SK-N-SH (cell line): ENCODE measurements around the gene DGCR8. TPM values are rescaled to one million over a fixed set of nuclear protein-coding genes. Genes with fewer than 3 reads are reported as not detected.

Experiments used
- CTCF ChIA-PET: fragments of 300-600, 350-600 bp; formaldehyde crosslinking; extraction: SDS; loops from one replicate; lab custom pipeline; 2021; lab: Yijun Ruan, JAX
- POLR2A ChIA-PET: fragments of 350-600 bp; sonication (Branson Sonifier 250); formaldehyde crosslinking; extraction: SDS; loops from one replicate; lab custom pipeline; 2020; ENCODE audit warnings: antibody characterized with exemption, inconsistent platforms; lab: Yijun Ruan, JAX
- DNase-seq: peaks from one replicate; pipeline ENCODE4 v3.0.0; 2012
- H2AFZ ChIP-seq: fragments of 200-600 bp; sonication (generic); 2 replicates; pipeline ENCODE4 v1.8.1; 2016; ENCODE audit warnings: antibody characterized with exemption, mild to moderate bottlenecking, low read depth
- H3F3A ChIP-seq: fragments of 200-600 bp; sonication (generic); replicated peaks from 2 replicates; pipeline ENCODE3; 2016; ENCODE audit warnings: antibody characterized with exemption, mild to moderate bottlenecking; ENCODE audit not compliant: insufficient read depth
- H3K27ac ChIP-seq, 2 experiments: fragments of 200-500 bp in 1 of 2; fragments of 200-600 bp in 1 of 2; sonication (Bioruptor generic) in 1 of 2; sonication (generic), shearing (Covaris generic) in 1 of 2; 2 replicates each; pipeline versions ENCODE4 v1.5.1 to v1.6.1; 2014 to 2016; ENCODE audit warnings: low read depth in 2 of 2, inconsistent platforms in 1 of 2, low read length in 1 of 2, mild to moderate bottlenecking in 1 of 2, mixed read lengths in 1 of 2
- H3K27me3 ChIP-seq: fragments of 200-600 bp; sonication (generic), shearing (Covaris generic); 2 replicates; pipeline ENCODE4 v1.6.1; 2016; ENCODE audit warnings: mixed run types; ENCODE audit not compliant: insufficient read depth
- H3K36me3 ChIP-seq, 2 experiments: fragments of 200-500 bp in 1 of 2; fragments of 200-600 bp in 1 of 2; sonication (Bioruptor generic) in 1 of 2; sonication (generic) in 1 of 2; replicated peaks in 1 of 2; 2 replicates each; pipeline versions ENCODE3 to v1.5.1; 2014 to 2016; ENCODE audit warnings: low read length in 1 of 2, mild to moderate bottlenecking in 1 of 2; ENCODE audit not compliant: insufficient read depth in 2 of 2, control insufficient read depth in 1 of 2
- H3K4me1 ChIP-seq, 2 experiments: fragments of 200-500 bp in 1 of 2; fragments of 200-600 bp in 1 of 2; sonication (Bioruptor generic) in 1 of 2; sonication (generic), shearing (Covaris generic) in 1 of 2; 2 replicates each; pipeline versions ENCODE4 v1.5.1 to v1.6.1; 2014 to 2016; ENCODE audit warnings: low read depth in 1 of 2, low read length in 1 of 2, mixed run types in 1 of 2; ENCODE audit not compliant: insufficient read depth in 2 of 2, control insufficient read depth in 1 of 2
- H3K4me2 ChIP-seq: fragments of 200-600 bp; sonication (generic), shearing (Covaris generic); 2 replicates; pipeline ENCODE4 v1.6.1; 2017; ENCODE audit warnings: mixed run types
- H3K4me3 ChIP-seq, 2 experiments: fragments of 200-500 bp in 1 of 2; fragments of 200-600 bp in 1 of 2; sonication (Bioruptor generic) in 1 of 2; sonication (generic), shearing (Covaris generic) in 1 of 2; 2 replicates each; pipeline versions ENCODE4 v1.5.1 to v1.8.1; 2014 to 2016; ENCODE audit warnings: low read depth in 2 of 2, inconsistent platforms in 1 of 2, low read length in 1 of 2, mild to moderate bottlenecking in 1 of 2, mixed read lengths in 1 of 2, moderate library complexity in 1 of 2
- H3K79me2 ChIP-seq: fragments of 200-600 bp; sonication (generic); 2 replicates; pipeline ENCODE4 v1.8.1; 2017; ENCODE audit warnings: mild to moderate bottlenecking; ENCODE audit not compliant: insufficient read depth
- H3K9ac ChIP-seq: fragments of 200-600 bp; sonication (generic); 2 replicates; pipeline ENCODE4 v1.6.1; 2017; ENCODE audit warnings: mixed run types
- H3K9me2 ChIP-seq: fragments of 200-600 bp; sonication (generic); 2 replicates; pipeline ENCODE4 v1.6.1; 2017; ENCODE audit warnings: mixed run types
- H3K9me3 ChIP-seq: fragments of 200-600 bp; sonication (generic); 2 replicates; pipeline ENCODE4 v1.6.1; 2017; ENCODE audit warnings: mixed run types, mild to moderate bottlenecking, moderate library complexity
- H4K20me1 ChIP-seq: fragments of 200-600 bp; sonication (generic); 2 replicates; pipeline ENCODE4 v1.6.1; 2017; ENCODE audit warnings: mild to moderate bottlenecking, mixed run types; ENCODE audit not compliant: insufficient read depth
- EP300 ChIP-seq, 2 experiments: IDR thresholded peaks; 2 replicates each; pipeline versions ENCODE4 v1.4.0 to v1.6.1; 2012; ENCODE audit warnings: borderline replicate concordance in 1 of 2, low read depth in 1 of 2, low read length in 1 of 2
- EZH2phosphoT487 ChIP-seq: fragments of 200-600 bp; sonication (generic); IDR thresholded peaks from 2 replicates; pipeline ENCODE4 v1.6.1; 2017; ENCODE audit warnings: low read depth, mixed run types, mild to moderate bottlenecking, antibody characterized with exemption, moderate library complexity, borderline replicate concordance
- FOSL2 ChIP-seq: IDR thresholded peaks from 2 replicates; pipeline ENCODE4 v1.4.0; 2012; ENCODE audit warnings: low read depth, mild to moderate bottlenecking, moderate library complexity, borderline replicate concordance
- FOXM1 ChIP-seq: IDR thresholded peaks from 2 replicates; pipeline ENCODE4 v1.4.0; 2012; ENCODE audit warnings: low read depth, mild to moderate bottlenecking
- JUND ChIP-seq: IDR thresholded peaks from 2 replicates; pipeline ENCODE4 v1.4.0; 2012
- MAX ChIP-seq: IDR thresholded peaks from 2 replicates; pipeline ENCODE4 v1.4.0; 2012; ENCODE audit warnings: low read depth
- NFIC ChIP-seq: IDR thresholded peaks from 2 replicates; pipeline ENCODE4 v1.4.0; 2012; ENCODE audit warnings: borderline replicate concordance
- PBX3 ChIP-seq: IDR thresholded peaks from 2 replicates; pipeline ENCODE4; 2012
- POLR2AphosphoS5 ChIP-seq: IDR thresholded peaks from 2 replicates; pipeline ENCODE4 v1.6.1; 2012; ENCODE audit warnings: low read depth, low read length
- RCOR1 ChIP-seq: fragments of 150-350 bp; IDR thresholded peaks from 2 replicates; pipeline ENCODE4 v1.6.1; 2017; ENCODE audit warnings: antibody characterized with exemption, low read length
- RFX5 ChIP-seq: IDR thresholded peaks from 2 replicates; pipeline ENCODE4 v1.6.1; 2012; ENCODE audit warnings: mild to moderate bottlenecking, improper control_type of control experiment, low read length
- SMC3 ChIP-seq: IDR thresholded peaks from 2 replicates; pipeline ENCODE4 v1.6.1; 2012; ENCODE audit warnings: low read depth, low read length, improper control_type of control experiment
- TAF1 ChIP-seq: IDR thresholded peaks from 2 replicates; pipeline ENCODE4 v1.6.1; 2012; ENCODE audit warnings: low read depth, mild to moderate bottlenecking, low read length, moderate library complexity, borderline replicate concordance
- TCF12 ChIP-seq: IDR thresholded peaks from 2 replicates; pipeline ENCODE4 v1.4.0; 2012
- TEAD4 ChIP-seq: IDR thresholded peaks from 2 replicates; pipeline ENCODE4 v1.4.0; 2012; ENCODE audit warnings: mild to moderate bottlenecking, borderline replicate concordance; ENCODE audit not compliant: insufficient read depth
- USF1 ChIP-seq: IDR thresholded peaks from 2 replicates; pipeline ENCODE4 v1.4.0; 2012; ENCODE audit warnings: low read depth, borderline replicate concordance
- USF2 ChIP-seq: fragments of 150-350 bp; IDR thresholded peaks from 2 replicates; pipeline ENCODE4 v1.6.1; 2017; ENCODE audit warnings: antibody characterized with exemption, low read length, low read depth, borderline replicate concordance
- WGBS: methylation state at CpG from one replicate; pipeline ENCODE4 v1.1.6; 2017; ENCODE audit warnings: low lambda C conversion rate; 5-methylcytosine and 5-hydroxymethylcytosine counted together
- polyA plus RNA-seq, 3 experiments: library from polyadenylated mRNA; depleted of rRNA; stranded (reverse); fragments of >200 nt; gene quantifications; 2 replicates each; pipeline ENCODE4 v1.2.3, GENCODE V29; 2012

Gene DGCR8
- polyA plus RNA-seq, 1 of the 3 experiments (the other 2 are of a cell fraction) = 26.5 TPM

GRCh38 chr22:20096574-20097420, 16.8 kb downstream of the DGCR8 start:
- H3K79me2 ChIP-seq = peaks cover 80% of the 10 kb centered on the region
- no peaks in the 10 kb centered on the region for H3K4me1 ChIP-seq
- H4K20me1 ChIP-seq = peaks cover 3% of the 10 kb centered on the region; the same call in 1 of the 2 replicates
- no peak for DNase-seq
- no peaks in the 10 kb centered on the region for H3K9me2 ChIP-seq
- peaks cover 14% of the 10 kb centered on the region for H3F3A ChIP-seq
- H3K9me3 ChIP-seq = no peaks in the 10 kb centered on the region
- no peak overlapping the region for H3K27ac ChIP-seq
- 93% methylated on average over 2 of the region's 2 CpGs for WGBS
- H2AFZ ChIP-seq = no peak overlapping the region
- H3K9ac ChIP-seq = no peak overlapping the region
- no peaks in the 10 kb centered on the region for H3K27me3 ChIP-seq
- H3K4me3 ChIP-seq = no peak overlapping the region
- TF ChIP-seq POLR2AphosphoS5 = no peak
- no peak for TF ChIP-seq USF2
- no peak for TF ChIP-seq TCF12
- TF ChIP-seq MAX = no peak
- TF ChIP-seq PBX3 = no peak
- TF ChIP-seq EZH2phosphoT487 = no peak
- no peak for TF ChIP-seq USF1
- TF ChIP-seq JUND = no peak
- TF ChIP-seq EP300 (IDR thresholded peaks at IDR 0.05; ENCODE audit: borderline replicate concordance in 1 of 2, low read depth in 1 of 2, low read length in 1 of 2) = no peak
- TF ChIP-seq SMC3 = no peak
- TF ChIP-seq TEAD4 = no peak
- TF ChIP-seq RCOR1 = no peak
- TF ChIP-seq FOSL2 = no peak
- TF ChIP-seq FOXM1 = no peak
- TF ChIP-seq RFX5 = no peak
- TF ChIP-seq NFIC = no peak
- TF ChIP-seq TAF1 = no peak
- TF ChIP-seq, all 33 proteins: peak for 0
- CTCF ChIA-PET = interaction anchor here (0.7 to 2.0 kb wide), 5 partner anchors 12 to 15 kb away, joined by 3 to 7 read pairs (median 3); no protein-coding TSS in a partner anchor
- Histone ChIP-seq H3K36me3 (peaks cover 75 to 78% of the 10 kb centered on the region in 2 experiments), H3K4me2 (no peak overlapping the region)
- POLR2A ChIA-PET = no interaction called here
